ENCODE data around the gene PSTPIP2. TPM values are rescaled to one million over a fixed set of nuclear protein-coding genes. Genes with fewer than 3 reads are reported as not detected.

The PSTPIP2 gene
- total and polyA plus RNA-seq, 2 of the 13 experiments (the other 11 are each of a cell fraction or from before 2014, with no cell fraction given) = 0.25 to 0.27 TPM

GRCh38 chr18:46071653-46072375 is at the start of gene PSTPIP2 (continued):
- TF ChIP-seq ZNF605 (CRISPR knock-in tag; IDR thresholded peaks at IDR 0.05) (peak; percentile 37; the same call in 1 of the 2 replicates), ZSCAN29 (CRISPR knock-in tag; conservative IDR thresholded peaks at IDR 0.05) (no peak), MTERF4 (CRISPR knock-in tag; IDR thresholded peaks at IDR 0.05) (0 out of 2 replicates have a peak, but pooled peaks have one; percentile 1), ZNF704 (CRISPR knock-in tag; IDR thresholded peaks at IDR 0.05; ENCODE audit: borderline replicate concordance) (0 out of 2 replicates have a peak, but pooled peaks have one; percentile 19), MTF2 (CRISPR knock-in tag; IDR thresholded peaks at IDR 0.05; ENCODE audit: borderline replicate concordance) (peak; percentile 49; the same call in 1 of the 2 replicates), ZNF792 (CRISPR knock-in tag; IDR thresholded peaks at IDR 0.05) (no peak), SP140L (CRISPR knock-in tag; IDR thresholded peaks at IDR 0.05; ENCODE audit: borderline replicate concordance) (no peak), CENPT (CRISPR knock-in tag; IDR thresholded peaks at IDR 0.05; ENCODE audit: low read depth) (peak; percentile 53; the same call in 1 of the 2 replicates), ZNF563 (CRISPR knock-in tag; IDR thresholded peaks at IDR 0.05) (no peak), MAZ (IDR thresholded peaks at IDR 0.05; ENCODE audit: borderline replicate concordance, low read depth, low read length) (no peak), MAZ (CRISPR knock-in tag; IDR thresholded peaks at IDR 0.05; ENCODE audit: low read depth) (0 out of 2 replicates have a peak, but pooled peaks have one; percentile 48), ZNF30 (CRISPR knock-in tag; IDR thresholded peaks at IDR 0.05) (no peak), ZNF430 (CRISPR knock-in tag; IDR thresholded peaks at IDR 0.05) (peak; percentile 41; the same call in 1 of the 2 replicates), ZBTB43 (CRISPR knock-in tag; conservative IDR thresholded peaks at IDR 0.05) (no peak), UBTF (CRISPR knock-in tag; IDR thresholded peaks at IDR 0.05) (peak; percentile 68; the same call in 1 of the 2 replicates), ZMYM2 (CRISPR knock-in tag; IDR thresholded peaks at IDR 0.05) (0 out of 2 replicates have a peak, but pooled peaks have one; percentile 41), ZNF780A (CRISPR knock-in tag; IDR thresholded peaks at IDR 0.05) (no peak), ZNF567 (CRISPR knock-in tag; IDR thresholded peaks at IDR 0.05; ENCODE audit: borderline replicate concordance) (no peak), ARID5B (CRISPR knock-in tag; IDR thresholded peaks at IDR 0.05) (0 out of 2 replicates have a peak, but pooled peaks have one; percentile 13)

All from HepG2 (cell line).